HG03520 (cell line): ENCODE results near the gene LMTK2.

Source experiments
- ATAC-seq: cut with Tn5 transposase; IDR thresholded peaks from one replicate; pipeline ENCODE4 v1.9.1; 2021; ENCODE audit warnings: mild to moderate bottlenecking, moderate library complexity; ENCODE audit not compliant: unreplicated experiment

The LMTK2 gene

GRCh38 chr7:98232263-98232585 lies 125.6 kb downstream of the LMTK2 start:
- ATAC-seq = no peak

GRCh38 chr7:98232799-98233198 lies 126.1 kb downstream of the LMTK2 start:
- no peak for ATAC-seq

DNA sequence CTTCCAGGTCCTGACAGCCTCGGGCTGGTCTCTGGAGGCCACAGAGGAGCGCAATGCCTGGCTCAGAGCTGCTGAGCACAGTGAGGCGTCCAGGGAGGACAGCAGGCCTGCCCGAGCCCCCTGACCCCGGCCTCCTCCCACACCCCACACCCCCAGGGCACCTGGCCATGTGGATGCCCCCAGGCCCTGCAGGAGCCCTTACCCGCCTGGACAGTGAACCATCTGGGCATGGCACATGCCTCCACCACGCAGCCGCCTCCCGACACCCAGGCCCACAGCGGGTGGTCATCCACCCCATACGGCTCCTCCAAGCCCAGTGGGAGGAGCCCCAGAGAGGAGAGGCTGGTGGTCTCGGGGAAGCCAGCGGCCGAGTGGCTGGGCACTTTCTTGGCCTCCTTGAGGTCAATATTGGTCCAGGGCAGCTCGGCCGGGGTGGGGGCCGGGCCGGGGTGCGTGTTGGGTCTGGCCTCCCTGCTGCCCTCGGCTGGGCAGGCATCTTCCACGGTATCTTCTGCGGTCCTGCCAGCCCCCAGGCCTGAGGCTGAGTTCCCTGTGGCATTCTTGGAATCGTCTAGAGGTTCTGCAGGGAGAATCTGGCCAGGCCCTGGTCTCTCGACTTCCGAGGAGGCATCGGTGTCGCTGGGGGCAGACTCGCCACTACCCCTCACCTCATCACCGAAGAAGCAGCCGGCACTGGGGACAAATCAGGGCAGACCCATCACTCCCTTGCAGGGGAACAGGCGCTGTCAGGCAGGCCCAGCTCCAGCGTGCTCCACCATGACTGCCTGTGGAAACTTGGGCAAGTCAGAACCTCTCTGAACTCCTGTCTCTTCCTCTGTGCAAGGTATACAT lies 126.8 kb downstream of the LMTK2 start:
- no peak for ATAC-seq

- no peak for ATAC-seq
Observed at GRCh38 chr7:98234429-98235147, 127.9 kb downstream of the LMTK2 start.

DNA sequence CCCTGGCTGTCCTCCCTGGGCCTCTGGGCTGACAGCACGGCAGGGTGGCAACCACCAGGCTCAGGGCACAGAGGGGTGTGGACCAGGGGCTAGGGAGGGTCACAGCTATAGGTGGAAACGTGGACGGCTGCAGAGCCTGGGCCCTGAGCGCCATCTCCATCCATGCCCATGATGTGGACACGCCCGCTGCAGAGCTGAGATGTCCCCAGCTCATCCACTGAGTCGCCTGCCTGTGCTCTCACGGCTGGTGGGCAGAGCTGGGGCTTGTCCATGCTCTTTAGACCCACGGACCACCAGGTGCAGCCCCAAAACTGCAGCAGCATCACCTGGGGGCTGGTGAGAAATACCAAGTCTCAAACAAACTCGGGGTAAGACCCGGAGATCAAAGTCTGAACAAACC lies 129.2 kb downstream of the LMTK2 start:
- no peak for ATAC-seq

GRCh38 chr7:98236355-98237185 lies 129.9 kb downstream of the LMTK2 start:
- ATAC-seq = no peak

DNA sequence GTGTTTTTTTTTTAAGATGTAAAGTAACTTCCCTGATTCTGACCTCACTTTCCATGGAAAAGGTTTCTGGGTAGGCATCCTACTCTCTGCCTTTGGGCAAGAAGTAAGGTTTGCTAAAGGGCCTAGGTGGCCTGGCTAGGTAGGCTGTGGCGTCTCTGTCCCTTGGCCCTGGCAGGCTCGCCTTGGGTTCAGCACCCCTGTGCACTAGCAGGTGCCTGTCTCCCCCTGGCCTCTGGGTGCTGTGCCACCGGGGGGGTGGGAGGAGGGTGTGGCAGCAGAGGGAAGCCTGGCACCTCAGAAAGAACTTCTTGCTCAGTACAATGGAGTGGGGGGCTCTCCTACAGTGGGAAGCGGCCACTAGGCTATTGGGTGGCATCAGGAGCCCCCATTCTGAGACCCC lies 131.4 kb downstream of the LMTK2 start:
- no peak for ATAC-seq

GRCh38 chr7:98238976-98239375 lies 132.3 kb downstream of the LMTK2 start:
- no peak for ATAC-seq

DNA sequence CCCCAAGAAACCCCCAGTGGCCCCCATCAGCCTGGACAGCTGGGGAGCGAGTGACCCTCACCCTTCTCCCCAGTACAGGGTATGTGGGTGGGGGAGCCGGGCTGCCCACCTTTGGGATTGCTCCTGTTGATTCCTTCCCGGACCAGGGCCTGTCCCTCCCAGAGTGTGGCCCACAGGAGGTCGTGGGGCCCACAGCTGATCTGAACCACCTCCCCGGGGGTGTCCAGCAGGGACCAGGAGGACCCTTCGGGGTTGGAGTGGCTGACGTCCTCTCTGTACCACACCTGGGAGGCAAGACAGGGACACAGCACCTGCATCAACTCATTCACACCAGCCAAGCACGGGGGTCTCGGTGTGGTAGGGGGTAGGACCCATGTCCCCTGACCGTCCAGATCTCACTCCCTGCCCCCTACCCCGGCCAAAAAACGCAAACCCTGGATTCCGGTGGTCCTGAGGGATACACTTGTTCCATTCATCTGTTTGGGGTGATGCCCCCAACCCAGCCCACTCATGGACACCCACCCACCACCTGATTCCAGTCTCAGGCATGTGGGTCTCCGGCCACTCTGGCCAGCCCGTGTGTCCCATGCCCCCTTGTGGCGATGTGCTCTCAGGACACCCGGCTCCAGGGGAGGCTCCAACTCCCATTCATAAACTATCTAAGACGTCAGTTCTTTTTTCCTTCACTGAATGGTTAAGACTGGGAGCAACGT lies 134.5 kb downstream of the LMTK2 start:
- ATAC-seq = peak; percentile 50

GRCh38 chr7:98241674-98242241 lies 135.1 kb downstream of the LMTK2 start:
- ATAC-seq = no peak

DNA sequence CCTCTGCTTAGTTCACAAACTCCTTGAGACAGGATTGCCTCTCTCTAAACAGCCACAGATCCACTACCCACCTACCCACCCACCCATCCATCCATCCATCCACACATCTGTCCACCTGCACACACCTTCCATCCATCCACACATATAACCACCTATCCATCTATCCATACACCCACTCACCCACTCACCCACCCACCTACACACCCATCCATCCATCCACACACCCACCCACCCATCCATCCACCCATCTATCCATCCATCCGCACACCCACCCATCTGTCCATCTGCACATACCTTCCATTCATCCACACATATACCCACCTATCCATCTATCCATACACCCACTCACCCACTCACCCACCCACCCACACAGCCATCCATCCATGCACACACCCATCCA lies 135.7 kb downstream of the LMTK2 start:
- ATAC-seq = no peak

GRCh38 chr7:98242934-98243333 lies 136.3 kb downstream of the LMTK2 start:
- ATAC-seq = no peak

- ATAC-seq = no peak
Observed at GRCh38 chr7:98244871-98245270, 138.2 kb downstream of the LMTK2 start.

DNA sequence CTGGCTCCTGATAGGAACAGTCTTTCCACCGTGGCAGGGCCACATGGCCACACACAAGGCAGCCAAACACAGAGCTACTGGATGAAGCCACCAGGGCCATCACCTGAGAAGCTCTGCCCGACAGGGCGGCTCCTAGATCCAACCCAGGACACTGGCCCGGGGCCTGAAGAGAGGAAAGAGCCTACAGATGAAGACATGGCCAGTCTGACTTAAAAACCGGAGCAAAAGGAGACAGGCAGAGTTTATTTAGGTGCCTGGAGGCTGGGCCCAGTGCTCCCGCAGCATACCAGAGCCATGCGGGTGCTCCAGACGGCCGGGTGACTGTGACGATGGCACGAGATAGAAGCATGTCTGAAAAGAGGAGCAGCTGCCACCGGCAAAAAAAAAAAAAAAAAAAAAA lies 141.5 kb downstream of the LMTK2 start:
- ATAC-seq = no peak

DNA sequence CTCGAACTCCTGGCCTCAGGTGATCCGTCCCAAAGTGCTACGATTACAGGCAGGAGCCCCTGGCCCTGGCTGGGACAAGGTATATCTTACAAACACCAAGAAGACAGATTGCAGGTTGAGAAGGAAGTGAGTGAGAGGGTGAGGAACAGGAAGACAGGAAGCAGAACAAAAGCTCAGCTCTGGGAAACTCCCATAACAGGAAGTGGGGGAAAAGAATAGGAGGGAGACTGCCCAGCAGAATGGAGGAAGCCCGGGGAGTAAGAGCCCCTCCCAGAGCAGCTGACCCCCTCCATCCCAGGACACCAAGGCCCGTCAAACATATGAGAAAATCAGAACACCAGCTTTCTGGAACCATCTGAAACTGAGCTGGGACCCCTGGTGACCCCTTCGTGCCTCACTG lies 142.4 kb downstream of the LMTK2 start:
- ATAC-seq = no peak

DNA sequence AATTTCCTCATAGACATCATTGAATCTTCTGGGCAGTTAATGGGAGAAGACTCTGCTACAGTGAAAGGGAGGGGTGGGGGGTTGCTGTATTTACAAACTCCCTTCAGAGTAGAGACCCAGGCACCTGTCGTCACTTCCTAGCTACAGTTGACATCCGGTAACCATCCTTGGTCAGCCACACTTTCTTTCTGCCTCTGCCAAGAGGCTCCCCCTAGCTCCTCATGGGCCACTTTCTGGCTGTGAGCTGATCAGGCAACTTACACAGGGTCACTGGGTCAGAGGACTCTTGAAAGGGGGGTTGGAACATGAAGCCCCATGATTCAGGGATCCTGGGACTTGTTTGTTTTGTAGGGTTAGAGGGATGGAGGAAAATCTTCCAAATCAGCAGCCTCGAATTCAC lies 144.1 kb downstream of the LMTK2 start:
- no peak for ATAC-seq

- peak; percentile 6 for ATAC-seq
Observed at GRCh38 chr7:98251231-98251600, 144.6 kb downstream of the LMTK2 start.

DNA sequence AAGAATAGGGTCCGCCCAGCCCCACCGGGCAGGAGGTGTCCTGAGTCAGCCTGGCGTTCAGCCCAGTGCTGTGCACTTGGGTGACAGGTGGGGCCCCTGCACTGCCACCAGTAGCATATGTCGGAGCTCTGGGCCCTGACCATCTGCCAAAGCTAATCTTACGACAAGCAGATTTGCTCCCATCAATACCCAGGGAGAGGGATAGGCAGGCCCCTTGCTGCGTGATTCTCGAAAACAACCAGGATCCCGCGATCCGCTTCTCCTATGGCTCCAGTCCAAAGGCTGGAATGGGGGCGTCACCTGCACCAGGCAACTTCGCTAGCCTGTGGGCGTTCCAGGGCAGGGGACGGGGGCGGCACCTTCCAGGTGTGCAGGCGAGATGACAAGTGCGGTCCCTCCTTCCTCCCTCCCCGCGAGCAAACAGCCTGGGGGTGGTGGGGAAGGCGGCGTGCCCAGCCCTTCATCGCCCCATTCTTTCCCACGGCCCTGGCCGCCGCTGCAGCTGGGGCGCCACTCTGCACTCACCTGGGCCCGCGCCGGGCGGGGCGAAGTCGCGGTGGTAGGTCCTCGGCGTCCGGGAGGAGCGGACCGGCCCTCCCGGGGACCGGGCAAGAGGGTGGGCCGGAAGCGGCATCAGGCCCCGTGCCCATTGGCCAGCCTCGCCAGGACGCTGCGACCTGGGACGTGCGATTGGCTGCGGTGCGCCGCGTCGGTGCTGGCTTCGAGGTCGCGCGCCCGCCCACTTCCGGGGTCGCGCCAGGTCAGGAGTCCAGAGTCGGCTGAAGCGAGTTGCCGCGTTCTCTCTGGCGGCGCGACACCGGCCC lies 145.2 kb downstream of the LMTK2 start, which contains the start of gene TECPR1:
TSS of gene TECPR1 (minus strand) at position 632 of the 824 bp plus-strand sequence. CDS start 6,086 bp downstream, outside the sequence.
- peak; percentile 98 for ATAC-seq

DNA sequence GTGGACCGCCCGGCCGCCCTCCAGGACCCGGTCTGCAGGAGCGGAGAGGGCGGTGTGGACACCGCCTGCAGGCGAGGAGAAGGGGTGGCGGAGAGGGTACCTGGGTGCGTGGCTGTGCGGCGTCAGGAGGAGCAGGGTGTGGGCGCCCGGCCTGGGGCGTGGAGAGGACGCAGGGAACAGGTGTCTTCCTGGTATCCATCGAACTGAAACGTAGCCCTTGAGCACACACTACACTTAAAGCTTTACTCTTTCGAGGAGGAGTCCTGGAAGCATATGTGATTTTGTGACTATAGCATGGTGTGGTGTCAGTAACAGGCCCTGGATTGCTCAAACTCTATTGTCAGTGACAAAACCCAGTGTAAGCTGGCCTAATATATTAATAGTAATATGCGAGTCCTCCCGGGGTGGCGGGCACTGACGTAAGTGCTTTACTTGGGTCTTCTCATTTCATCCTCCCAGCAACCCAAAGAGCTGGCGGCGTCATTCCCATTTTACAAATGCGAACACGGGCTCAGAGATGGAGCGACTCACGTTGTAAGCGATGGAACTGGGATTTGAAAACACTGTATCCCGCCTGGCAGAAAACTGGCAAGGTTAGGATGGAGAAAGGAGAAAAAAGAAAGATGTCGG lies 145.9 kb downstream of the LMTK2 start:
- no peak for ATAC-seq
